Measurements from ENCODE around the gene XRCC2. TPM values are rescaled to one million over a fixed set of nuclear protein-coding genes. Genes with fewer than 3 reads are reported as not detected.

XRCC2 gene
- total RNA-seq, 1 donor from 2014 or later, result 16.3 TPM

DNA sequence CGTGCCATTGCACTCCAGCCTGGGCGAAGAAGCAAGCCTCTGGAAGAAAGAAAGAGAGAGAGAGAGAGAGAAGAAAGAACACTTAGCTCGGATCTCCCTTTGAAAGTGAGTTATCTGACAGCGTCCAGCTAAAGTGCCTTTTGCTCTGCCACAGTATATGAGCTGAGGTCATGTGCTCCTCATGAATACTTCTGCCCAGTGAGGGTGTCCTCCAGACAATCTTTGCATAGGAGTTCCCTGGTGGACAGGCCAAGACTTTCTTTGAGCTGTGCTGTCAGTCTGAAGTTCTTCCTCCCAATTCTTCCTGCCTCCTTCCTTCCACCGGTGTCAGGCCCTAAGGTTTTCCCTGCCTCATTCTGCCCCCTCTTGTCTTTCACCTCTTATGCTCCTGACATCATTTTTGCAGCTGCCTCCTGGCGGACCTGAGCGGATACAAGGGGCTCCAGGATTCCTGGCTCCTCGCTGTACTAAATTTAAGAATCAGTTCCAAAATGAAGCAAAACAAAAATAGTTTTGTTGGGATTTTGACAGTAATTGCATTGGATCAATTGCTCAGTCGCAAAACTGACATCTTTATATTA is 31.9 kb downstream of the XRCC2 start:
- H3K9me3 Mint-ChIP-seq, result peaks cover 5% of the 10 kb centered on the region
- no peak overlapping the region for H3K27ac Mint-ChIP-seq
- no peaks in the 10 kb centered on the region for H3K27me3 Mint-ChIP-seq
- no peak overlapping the region for H3K4me3 Mint-ChIP-seq
- no peaks in the 10 kb centered on the region for H3K4me1 Mint-ChIP-seq (ENCODE audit: unreplicated experiment)
- TF ChIP-seq, protein P1, sequence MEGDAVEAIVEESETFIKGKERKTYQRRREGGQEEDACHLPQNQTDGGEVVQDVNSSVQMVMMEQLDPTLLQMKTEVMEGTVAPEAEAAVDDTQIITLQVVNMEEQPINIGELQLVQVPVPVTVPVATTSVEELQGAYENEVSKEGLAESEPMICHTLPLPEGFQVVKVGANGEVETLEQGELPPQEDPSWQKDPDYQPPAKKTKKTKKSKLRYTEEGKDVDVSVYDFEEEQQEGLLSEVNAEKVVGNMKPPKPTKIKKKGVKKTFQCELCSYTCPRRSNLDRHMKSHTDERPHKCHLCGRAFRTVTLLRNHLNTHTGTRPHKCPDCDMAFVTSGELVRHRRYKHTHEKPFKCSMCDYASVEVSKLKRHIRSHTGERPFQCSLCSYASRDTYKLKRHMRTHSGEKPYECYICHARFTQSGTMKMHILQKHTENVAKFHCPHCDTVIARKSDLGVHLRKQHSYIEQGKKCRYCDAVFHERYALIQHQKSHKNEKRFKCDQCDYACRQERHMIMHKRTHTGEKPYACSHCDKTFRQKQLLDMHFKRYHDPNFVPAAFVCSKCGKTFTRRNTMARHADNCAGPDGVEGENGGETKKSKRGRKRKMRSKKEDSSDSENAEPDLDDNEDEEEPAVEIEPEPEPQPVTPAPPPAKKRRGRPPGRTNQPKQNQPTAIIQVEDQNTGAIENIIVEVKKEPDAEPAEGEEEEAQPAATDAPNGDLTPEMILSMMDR (conservative IDR thresholded peaks at IDR 0.05), result no peak
- peaks cover 33% of the 10 kb centered on the region for H3K36me3 Mint-ChIP-seq
- no peak for DNase-seq (ENCODE audit: extremely low spot score, unreplicated experiment)

GRCh38 chr7:152641384-152641783 is 34.6 kb downstream of the XRCC2 start:
- Mint-ChIP-seq H3K9me3 (no peaks in the 10 kb centered on the region), H3K4me1 (ENCODE audit: unreplicated experiment) (no peaks in the 10 kb centered on the region), H3K27me3 (no peaks in the 10 kb centered on the region), H3K27ac (no peak overlapping the region), H3K4me3 (no peak overlapping the region), H3K36me3 (peaks cover 16% of the 10 kb centered on the region)
- no peak for DNase-seq (ENCODE audit: extremely low spot score, unreplicated experiment)
- TF ChIP-seq, protein P1 (conservative IDR thresholded peaks at IDR 0.05), result no peak

DNA sequence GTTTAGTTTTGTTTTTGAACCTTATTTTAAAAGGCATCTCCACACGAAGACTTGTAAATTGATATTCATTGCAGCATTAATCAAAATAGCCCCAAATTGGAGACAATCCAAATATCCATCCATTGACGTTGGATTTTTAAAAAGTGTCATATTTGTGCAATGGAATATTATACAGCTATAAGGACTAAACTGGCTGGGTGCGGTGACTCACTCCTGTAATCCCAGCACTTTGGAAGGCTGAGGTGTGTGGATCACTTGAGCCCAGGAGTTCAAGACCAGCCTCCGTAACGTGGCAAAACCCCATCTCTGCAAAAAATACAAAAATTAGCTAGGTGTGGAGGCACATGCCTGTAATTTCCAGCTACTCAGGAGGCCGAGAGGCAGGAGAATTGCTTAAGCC is 35.1 kb downstream of the XRCC2 start:
- no peaks in the 10 kb centered on the region for H3K4me1 Mint-ChIP-seq (ENCODE audit: unreplicated experiment)
- H3K27ac Mint-ChIP-seq, result no peak overlapping the region
- no peaks in the 10 kb centered on the region for H3K27me3 Mint-ChIP-seq
- no peak for DNase-seq (ENCODE audit: extremely low spot score, unreplicated experiment)
- no peaks in the 10 kb centered on the region for H3K9me3 Mint-ChIP-seq
- H3K36me3 Mint-ChIP-seq, result peaks cover 12% of the 10 kb centered on the region
- TF ChIP-seq, protein P1 (conservative IDR thresholded peaks at IDR 0.05), result no peak
- H3K4me3 Mint-ChIP-seq, result no peak overlapping the region

GRCh38 chr7:152637920-152638580 is 37.9 kb downstream of the XRCC2 start:
- H3K4me3 Mint-ChIP-seq, result no peak overlapping the region
- no peaks in the 10 kb centered on the region for H3K36me3 Mint-ChIP-seq
- no peaks in the 10 kb centered on the region for H3K27me3 Mint-ChIP-seq
- H3K9me3 Mint-ChIP-seq, result no peaks in the 10 kb centered on the region
- H3K27ac Mint-ChIP-seq, result no peak overlapping the region
- no peaks in the 10 kb centered on the region for H3K4me1 Mint-ChIP-seq (ENCODE audit: unreplicated experiment)
- TF ChIP-seq, protein P1 (conservative IDR thresholded peaks at IDR 0.05), result no peak
- no peak for DNase-seq (ENCODE audit: extremely low spot score, unreplicated experiment)

DNA sequence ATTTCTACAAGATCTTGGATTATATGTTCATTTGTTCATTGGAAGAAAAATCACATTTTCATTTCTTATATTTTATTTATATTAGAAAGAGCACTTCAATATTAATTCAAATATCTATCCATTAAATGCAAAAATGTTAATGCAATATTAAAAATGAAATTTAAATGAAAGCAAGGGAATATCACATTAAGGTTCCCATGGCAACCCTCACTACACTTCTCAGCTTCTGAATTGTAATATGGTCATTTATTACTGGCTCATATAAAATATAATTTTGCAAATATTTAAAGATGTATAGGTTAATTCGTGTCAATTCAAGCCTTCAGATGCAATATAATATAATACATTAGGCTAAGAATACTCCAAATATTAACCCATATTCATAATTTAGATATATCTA is 38.8 kb downstream of the XRCC2 start:
- no peaks in the 10 kb centered on the region for H3K4me1 Mint-ChIP-seq (ENCODE audit: unreplicated experiment)
- TF ChIP-seq, protein P1 (conservative IDR thresholded peaks at IDR 0.05), result no peak
- H3K27me3 Mint-ChIP-seq, result no peaks in the 10 kb centered on the region
- no peak overlapping the region for H3K4me3 Mint-ChIP-seq
- H3K36me3 Mint-ChIP-seq, result no peaks in the 10 kb centered on the region
- no peak overlapping the region for H3K27ac Mint-ChIP-seq
- no peak for DNase-seq (ENCODE audit: extremely low spot score, unreplicated experiment)
- no peaks in the 10 kb centered on the region for H3K9me3 Mint-ChIP-seq

Measured in type B pancreatic cell (in vitro differentiated cells).